Uterus (tissue), 2 donors: ENCODE measurements around the gene MST1.

Source experiments
- POLR2A ChIP-seq, 2 donors: fragments of 450-650 bp; IDR thresholded peaks; one replicate each; pipeline ENCODE4 v1.6.1; 2016; ENCODE audit warnings: antibody characterized with exemption in 2 of 2, mild to moderate bottlenecking in 1 of 2, moderate library complexity in 1 of 2
- TF ChIP-seq, protein P1 (sequence below), 4 experiments: fragments of 200-600 bp in 2 of 4; fragments of 450-650 bp in 2 of 4; sonication (generic) in 2 of 4; IDR thresholded peaks; one replicate each; pipeline ENCODE4 v1.5.1; 2016 to 2019; ENCODE audit warnings: antibody characterized with exemption in 4 of 4, mild to moderate bottlenecking in 2 of 4, moderate library complexity in 1 of 4

DNA sequence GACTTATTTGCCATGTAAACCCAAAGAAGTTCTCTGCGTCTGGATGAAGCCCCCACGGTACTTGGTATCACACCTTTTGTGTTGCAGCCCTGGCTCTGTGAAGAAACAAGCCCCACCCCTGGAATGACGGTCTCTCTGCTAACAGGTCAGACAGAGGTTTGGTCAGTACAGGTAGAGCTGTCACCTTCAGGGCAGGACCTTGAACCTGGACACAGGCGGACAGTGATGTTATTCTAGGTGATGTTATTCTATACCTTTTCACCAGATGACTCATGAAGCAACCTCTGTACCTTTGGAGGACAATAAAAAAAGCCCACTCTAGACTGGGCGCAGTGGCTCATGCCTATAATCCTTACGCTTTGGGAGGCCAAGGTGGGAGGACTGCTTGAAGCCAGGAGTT is 45.5 kb upstream of the MST1 start:
- TF ChIP-seq, protein P1, sequence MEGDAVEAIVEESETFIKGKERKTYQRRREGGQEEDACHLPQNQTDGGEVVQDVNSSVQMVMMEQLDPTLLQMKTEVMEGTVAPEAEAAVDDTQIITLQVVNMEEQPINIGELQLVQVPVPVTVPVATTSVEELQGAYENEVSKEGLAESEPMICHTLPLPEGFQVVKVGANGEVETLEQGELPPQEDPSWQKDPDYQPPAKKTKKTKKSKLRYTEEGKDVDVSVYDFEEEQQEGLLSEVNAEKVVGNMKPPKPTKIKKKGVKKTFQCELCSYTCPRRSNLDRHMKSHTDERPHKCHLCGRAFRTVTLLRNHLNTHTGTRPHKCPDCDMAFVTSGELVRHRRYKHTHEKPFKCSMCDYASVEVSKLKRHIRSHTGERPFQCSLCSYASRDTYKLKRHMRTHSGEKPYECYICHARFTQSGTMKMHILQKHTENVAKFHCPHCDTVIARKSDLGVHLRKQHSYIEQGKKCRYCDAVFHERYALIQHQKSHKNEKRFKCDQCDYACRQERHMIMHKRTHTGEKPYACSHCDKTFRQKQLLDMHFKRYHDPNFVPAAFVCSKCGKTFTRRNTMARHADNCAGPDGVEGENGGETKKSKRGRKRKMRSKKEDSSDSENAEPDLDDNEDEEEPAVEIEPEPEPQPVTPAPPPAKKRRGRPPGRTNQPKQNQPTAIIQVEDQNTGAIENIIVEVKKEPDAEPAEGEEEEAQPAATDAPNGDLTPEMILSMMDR (IDR thresholded peaks at IDR 0.05): no peak
- TF ChIP-seq POLR2A (IDR thresholded peaks at IDR 0.05): no peak
